Eye (tissue), 1 donor: Measurements from ENCODE around the gene EWSR1.

ENCODE experiments used
- DNase-seq: peaks from one replicate; pipeline ENCODE4 v3.0.0-alpha.2; 2015

The EWSR1 gene

DNA sequence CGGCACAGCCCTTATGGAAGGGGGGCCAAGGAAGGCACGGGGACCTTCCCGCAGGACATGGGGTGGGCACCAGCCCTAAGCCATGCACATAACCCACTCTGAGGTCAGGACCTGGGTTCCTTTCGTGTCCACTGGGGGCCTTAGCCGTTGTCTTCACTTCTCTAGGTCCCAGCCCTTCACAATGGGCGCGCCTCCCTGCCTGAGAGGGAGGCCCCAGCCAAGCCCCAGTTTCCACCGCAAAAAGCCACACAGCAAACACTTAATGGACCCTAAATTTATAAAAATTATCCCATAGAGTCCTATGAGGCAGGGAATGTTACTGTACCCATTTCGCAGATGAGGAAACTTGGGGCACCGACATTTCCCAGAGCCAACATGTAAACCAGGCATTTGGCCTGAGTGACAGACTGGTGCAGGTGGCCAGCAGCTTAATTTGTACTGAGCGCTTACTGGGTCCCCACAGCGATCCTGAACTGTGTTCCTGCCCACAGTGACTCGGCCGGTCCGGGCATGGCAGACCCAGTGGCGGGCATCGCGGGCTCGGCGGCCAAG is 39.6 kb downstream of the EWSR1 start:
- DNase-seq, result no peak

DNA sequence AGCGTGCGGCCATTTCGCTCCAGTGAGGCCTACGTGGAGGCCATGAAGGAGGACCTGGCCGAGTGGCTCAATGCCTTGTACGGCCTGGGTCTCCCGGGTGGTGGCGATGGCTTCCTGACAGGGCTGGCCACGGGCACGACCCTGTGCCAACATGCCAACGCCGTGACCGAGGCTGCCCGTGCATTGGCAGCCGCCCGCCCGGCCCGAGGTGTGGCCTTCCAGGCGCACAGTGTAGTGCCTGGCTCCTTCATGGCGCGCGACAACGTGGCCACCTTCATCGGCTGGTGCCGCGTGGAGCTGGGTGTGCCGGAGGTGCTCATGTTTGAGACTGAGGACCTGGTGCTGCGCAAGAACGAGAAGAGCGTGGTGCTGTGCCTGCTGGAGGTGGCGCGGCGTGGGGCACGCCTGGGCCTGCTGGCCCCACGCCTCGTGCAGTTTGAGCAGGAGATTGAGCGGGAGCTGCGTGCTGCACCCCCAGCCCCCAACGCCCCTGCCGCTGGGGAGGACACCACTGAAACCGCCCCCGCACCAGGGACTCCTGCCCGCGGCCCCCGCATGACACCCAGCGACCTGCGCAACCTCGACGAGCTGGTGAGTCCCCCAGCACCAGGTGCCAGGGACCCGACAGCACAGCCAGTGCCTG is 40.2 kb downstream of the EWSR1 start:
- DNase-seq, result no peak

GRCh38 chr22:29308791-29309262 is 40.8 kb downstream of the EWSR1 start:
- no peak for DNase-seq

DNA sequence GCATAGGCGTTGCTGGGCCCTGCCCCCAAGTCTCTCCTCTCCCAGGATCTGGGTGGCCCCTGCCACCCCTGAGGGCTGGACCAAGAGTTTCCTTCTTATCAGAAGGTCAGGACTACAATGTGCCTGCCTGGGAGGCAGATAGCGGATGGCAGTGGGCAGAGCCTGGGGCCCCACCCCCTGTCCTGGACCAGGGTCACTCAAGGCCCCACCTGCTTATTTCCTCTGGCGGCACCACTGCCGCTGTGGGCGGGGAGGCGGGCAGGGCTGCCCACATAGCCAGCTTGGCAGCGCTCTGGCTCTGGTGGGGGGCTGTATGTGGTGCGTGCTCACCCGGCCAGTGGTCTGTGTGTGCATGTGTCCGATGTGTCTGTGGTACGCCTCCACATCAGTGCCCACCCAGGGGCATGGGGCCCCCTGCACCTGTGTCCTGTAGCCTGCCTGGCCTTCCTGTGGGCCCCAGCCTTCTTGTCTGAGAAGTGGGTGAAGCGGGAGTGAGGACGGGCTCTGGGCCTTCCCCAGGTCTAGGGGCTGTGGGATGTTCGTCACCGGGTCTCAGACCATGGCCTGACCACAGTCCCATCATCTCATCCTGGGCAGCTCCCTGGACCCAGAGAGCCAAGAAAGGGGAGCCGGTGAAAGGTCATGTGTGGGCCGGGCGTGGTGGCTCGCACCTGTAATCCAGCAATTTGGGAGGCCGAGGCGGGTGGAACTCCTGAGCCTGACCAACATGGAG is 41.4 kb downstream of the EWSR1 start:
- no peak for DNase-seq

DNA sequence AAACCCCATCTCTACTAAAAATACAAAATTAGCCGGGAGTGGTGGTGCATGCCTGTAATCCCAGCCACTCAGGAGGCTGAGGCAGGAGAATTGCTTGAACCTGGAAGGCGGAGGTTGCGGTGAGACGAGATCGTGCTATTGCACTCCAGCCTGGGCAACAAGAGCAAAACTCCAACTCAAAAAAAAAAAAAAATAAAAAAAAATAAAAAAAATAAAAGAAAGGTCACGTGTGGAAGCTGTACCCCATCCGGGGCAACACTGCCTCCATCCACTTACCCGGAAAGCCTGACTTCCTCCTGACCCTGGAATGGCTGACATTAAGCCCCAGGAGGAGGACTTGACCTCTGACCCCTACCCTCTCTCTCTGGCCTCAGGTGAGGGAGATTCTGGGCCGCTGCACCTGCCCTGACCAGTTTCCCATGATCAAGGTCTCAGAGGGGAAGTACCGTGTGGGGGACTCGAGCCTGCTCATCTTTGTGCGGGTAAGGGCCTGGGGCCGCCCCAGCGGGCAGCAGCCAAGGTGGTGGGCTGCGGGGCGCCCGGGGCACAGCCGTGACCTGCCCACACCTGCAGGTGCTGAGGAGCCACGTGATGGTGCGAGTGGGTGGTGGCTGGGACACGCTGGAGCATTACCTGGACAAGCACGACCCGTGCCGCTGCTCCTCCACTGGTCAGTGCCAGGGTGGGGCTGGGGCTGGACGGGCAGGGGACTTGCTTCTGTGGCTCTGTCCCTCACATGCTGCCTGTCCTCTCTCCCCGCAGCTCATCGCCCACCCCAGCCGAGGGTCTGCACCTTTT is 42.2 kb downstream of the EWSR1 start:
- DNase-seq, result no peak

DNA sequence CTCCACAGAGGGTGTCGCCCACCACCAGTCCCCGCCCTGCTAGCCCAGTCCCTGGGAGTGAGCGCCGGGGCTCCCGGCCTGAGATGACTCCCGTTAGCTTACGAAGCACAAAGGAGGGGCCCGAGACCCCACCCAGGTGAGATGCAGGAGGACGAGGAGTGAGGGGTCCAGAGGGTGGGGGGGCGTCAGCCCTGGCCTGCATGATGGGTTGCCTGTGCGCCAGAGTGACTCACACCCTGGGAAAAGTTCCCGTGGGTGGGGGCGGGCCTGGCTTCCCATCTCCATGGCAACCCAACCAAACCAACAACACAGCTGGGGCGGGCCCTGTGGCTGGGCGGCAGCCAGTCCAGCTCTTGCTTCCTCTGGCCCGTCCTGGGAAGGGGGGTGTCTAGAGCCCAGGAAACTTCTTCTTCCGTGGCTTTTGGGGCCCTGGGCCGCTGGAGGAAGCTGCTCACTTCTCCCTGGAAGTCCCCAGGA is 42.8 kb downstream of the EWSR1 start:
- peak; percentile 92 for DNase-seq

- no peak for DNase-seq
Observed at GRCh38 chr22:29311464-29312217, 43.6 kb downstream of the EWSR1 start.

- no peak for DNase-seq
Observed at GRCh38 chr22:29312218-29313125, 44.4 kb downstream of the EWSR1 start.

GRCh38 chr22:29313126-29313575 is 45.1 kb downstream of the EWSR1 start:
- peak; percentile 77 for DNase-seq

DNA sequence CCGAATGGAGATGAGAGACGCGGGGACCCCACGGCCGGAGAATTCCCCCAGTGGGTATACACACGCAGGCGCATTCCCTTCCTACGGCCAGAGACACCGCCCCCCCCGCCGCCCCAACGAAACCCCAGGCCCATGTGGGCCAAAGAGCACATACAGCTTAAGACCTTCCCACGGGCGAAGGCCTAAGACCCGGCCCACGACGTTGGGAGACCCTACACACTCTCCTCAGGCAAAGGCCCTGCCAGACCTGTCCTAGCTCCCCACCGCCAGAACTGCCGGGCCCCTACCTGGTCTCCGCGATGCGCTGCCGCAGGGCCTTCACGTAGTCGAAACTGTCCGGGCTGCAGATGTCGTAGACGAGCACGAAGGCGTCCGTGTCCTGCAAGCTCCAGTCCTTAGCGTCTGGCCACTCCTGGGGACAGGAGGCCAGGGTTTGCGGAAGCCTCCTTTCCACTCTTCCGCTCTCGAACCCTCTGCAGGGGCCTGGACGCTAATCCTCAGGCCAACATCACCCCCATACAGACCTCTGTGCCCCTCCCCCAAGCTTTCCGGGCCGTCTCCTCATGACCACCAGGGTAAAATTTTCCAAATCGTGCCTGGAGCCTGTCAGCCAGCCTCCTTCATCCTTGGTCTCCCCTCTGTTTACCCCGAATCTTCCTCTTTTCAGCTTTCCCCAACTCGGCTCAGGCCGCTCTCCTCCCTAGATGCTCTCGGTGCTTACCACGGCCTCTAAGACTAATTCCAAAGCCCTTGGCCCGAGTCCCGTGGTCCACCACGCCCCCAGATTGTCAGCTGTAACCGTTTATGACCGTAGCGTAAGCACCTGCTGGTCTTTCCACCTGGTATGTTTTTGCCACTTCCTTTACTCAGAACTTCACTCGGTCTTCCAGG is 45.8 kb downstream of the EWSR1 start:
- DNase-seq, result peak; percentile 43

DNA sequence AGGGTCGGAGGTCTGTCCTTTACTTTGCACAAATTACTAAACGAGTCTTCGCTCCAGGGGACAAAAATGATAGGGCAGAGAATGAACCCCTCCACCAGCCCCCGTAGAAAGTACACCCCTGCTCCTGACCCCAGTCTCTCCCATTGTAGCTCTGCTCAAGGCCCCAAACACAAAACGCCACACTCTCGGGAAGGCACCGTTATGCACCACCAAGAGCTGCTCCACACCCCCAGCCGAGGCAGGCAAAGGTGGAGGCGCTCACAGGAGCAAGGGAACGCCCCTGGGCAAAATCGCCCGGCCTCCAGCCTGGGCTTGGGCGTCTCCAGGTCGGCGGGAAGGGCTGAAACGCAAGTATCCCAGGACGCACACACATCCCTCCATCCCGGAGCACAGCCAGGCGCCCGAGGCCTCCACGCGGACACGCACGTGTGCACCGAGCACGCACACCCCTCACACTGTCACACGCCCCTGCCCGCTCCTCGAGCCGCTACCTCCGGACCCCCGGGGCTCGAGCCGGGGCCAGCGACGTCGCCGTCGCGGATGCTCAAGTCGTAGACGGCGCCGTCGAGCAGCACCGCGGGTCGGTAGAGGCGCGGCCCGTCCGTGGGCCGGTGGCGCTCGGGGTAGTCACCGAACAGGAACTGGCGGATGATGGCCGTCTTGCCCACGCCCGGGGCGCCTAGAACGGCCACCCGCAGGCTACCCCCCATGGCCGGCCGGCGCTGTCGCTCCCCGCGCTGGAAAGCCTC is 46.6 kb downstream of the EWSR1 start:
- DNase-seq, result peak; percentile 42

DNA sequence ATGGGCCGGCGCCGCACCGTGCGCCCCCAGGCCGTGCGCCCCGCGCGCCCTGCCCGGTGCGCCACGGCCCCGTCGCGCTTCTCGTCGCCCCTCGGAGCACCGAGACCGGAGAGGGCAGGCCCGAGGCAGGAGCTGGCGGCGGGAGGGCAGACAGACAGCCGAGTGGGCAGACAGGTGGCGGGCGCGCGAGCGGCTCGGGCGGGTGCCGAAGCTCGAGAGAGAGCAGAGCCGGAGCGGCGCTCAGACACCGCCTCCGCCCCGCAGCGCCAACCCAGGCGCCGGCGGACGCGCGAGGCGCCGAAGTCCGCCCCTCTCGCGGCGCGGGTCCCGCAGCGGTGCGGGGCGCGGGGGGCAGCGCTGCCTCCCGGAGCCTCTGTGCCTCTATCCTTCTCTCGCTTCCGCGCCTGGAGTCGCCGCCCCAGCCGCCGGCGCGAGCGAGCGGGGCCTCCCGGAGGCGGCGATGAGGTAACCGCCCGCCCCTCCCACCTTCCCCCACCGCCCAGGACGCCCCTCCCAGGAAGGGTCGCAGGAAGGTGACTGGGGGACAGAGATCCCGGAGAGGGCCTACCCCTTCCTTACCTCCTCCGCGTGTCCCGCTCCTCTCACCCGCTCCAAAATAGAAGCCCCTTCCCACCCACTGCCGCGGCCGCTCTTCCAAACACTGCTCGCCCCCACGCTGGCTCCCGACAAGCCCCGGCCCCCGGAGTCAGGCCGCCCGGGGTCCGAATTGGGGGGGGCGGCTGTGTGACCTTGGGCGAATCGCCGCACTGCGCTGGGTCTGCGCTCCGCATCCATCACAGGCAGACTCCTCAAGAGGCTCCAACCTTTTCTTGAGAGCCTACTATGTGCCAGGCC is 47.4 kb downstream of the EWSR1 start, which contains the start of gene RASL10A:
Gene RASL10A, minus strand, starts transcription at position 412 of the 855 bp plus-strand sequence. CDS start 451 bp downstream, outside the sequence.
- peak; percentile 59 for DNase-seq

DNA sequence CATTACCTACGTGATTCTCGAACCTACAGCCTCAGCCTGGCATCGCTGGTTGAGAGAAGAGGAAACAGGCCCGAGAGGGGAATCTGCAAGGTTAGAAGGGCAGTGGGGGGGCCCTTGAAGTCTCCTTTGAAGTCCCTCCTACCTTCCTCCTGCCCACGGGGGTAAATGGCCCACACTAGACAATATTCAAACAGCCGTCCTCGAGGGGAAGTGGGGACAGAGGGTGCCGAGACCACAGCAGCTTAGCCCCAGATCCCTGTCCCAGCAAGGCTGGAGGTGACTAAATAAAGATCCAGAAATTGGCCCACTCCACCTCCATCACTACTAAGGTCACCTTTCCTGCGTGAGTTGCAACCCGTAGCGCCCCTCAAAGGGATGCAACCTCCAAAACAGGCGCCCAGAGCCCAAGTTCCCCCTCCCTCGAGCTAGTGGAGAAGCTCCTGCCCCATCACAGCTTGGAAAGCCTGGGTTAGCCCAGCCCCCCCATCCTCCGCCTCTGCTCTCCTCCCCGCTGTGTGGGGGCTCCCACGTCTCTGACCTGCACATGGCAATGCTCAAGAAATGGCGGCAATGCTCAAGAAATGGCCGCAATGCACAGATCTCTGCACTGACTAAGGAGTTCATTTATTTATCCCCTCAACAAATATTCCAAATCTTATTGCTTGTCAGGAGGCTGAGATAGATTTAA is 48.2 kb downstream of the EWSR1 start:
- DNase-seq, result no peak

DNA sequence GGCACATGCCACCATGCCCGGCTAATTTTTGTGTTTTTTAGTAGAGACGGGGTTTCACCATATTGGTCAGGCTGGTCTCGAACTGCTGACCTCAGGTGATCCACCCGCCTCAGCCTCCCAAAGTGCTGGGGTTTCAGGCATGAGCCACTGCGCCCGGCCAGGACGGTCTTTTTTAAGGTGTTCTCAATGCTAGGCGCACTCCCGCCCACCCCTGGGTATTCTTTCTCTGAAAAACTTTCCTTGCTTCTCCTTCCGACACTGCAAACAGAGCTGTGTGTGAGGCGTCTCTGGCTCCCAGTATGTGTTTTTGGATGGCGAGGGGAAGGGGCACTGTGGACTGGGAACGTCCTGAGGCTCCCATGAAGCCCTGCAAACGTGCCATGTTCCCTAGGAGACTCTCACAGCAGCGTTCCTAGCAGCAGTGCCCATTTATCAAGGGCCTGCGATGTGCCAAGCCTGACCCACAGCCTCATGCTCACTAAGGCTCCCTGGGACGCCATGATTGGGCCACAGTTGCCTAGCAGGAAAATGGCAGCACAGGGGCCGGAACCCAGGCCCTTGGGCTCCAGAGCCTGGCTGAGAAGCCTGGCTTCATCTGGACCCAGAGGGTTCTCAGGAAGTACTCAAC is 49.9 kb downstream of the EWSR1 start:
- no peak for DNase-seq

DNA sequence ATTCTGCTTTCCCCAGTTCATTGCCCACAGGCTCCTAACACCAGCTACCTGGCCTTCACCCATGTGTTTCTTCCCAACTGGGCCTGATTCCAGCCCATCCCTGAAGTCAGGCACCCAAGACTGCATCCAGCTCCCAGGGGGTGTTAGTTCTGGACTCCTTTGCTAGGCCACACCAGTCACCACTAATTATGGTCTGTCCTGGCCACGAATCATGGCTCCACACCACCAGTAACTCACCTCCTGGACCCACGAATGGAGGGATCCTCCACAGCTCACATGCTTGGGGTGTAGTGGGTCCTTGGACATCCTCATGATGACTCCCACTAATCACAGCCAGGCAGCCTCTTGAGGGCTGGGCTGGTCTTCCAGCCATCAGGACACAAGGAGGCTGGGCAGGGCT is 51.0 kb downstream of the EWSR1 start:
- DNase-seq, result no peak

DNA sequence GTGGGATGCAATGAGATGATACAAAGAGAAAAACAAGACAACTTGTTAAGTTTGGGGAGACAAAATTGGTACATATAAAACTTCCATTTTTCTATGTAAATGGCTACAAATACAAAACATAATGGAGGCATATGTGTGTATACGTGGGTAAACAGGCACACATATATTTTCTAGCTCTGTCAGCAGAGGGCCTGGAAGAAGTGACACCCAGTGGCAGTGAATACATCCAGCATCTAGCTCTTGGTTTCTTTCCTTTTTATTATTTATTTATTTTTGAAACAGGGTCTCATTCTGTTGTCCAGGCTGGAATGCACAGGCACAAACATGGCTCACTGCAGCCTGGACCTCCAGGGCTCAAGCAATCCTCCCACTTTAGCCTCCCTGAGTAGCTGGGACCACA is 52.5 kb downstream of the EWSR1 start:
- DNase-seq, result no peak

GRCh38 chr22:29323641-29324040 is 55.6 kb downstream of the EWSR1 start:
- DNase-seq, result no peak
